T-helper 17 cell (primary cell): Measurements from ENCODE around the gene SENP1. TPM values are rescaled to one million over a fixed set of nuclear protein-coding genes. Genes with fewer than 3 reads are reported as not detected.

ENCODE experiments used
- ATAC-seq: fragments of 150-1000 bp; cut with Tn5 transposase; 2 replicates; pipeline ENCODE4 v1.10.0; 2021; ENCODE audit warnings: mild to moderate bottlenecking, moderate library complexity
- DNase-seq, 3 donors: peaks; one replicate each; pipeline versions ENCODE4 v3.0.0 to v3.0.0-alpha.2; 2020 to 2021
- H3K9me3 ChIP-seq: one replicate; pipeline ENCODE4 v1.7.0; 2013; ENCODE audit warnings: low read length, mild to moderate bottlenecking; ENCODE audit not compliant: control insufficient read depth, poor library complexity, severe bottlenecking
- H3K27ac Mint-ChIP-seq: one replicate; pipeline ENCODE4 v1.8.0; 2022; ENCODE audit warnings: mild to moderate bottlenecking, moderate library complexity, mixed read lengths
- H3K27me3 Mint-ChIP-seq: one replicate; pipeline ENCODE4 v1.8.0; 2022; ENCODE audit warnings: mixed read lengths
- H3K36me3 Mint-ChIP-seq: one replicate; pipeline ENCODE4 v1.8.0; 2022; ENCODE audit warnings: low read depth, mixed read lengths
- H3K4me1 Mint-ChIP-seq: one replicate; pipeline ENCODE4 v1.8.0; 2022; ENCODE audit warnings: mild to moderate bottlenecking, mixed read lengths
- H3K4me3 Mint-ChIP-seq: one replicate; pipeline ENCODE4 v1.8.0; 2022; ENCODE audit warnings: mild to moderate bottlenecking, moderate library complexity, mixed read lengths
- total RNA-seq, 4 donors: library from RNA in 2 of 4; stranded (reverse) in 2 of 4; gene quantifications; one replicate each; pipeline ENCODE4 v1.2.3 and lab custom pipeline; 2022 to 2026

The SENP1 gene
- total RNA-seq, 2 donors from 2014 or later, result 26.9 to 33.8 TPM

GRCh38 chr12:48010366-48010970 is 95.4 kb downstream of the SENP1 start:
- H3K9me3 ChIP-seq, result no peaks in the 10 kb centered on the region
- no peak overlapping the region for H3K4me3 Mint-ChIP-seq
- H3K27me3 Mint-ChIP-seq, result peaks cover 65% of the 10 kb centered on the region
- no peak overlapping the region for H3K27ac Mint-ChIP-seq
- peaks cover 2% of the 10 kb centered on the region for H3K4me1 Mint-ChIP-seq
- DNase-seq (no peak), ATAC-seq (no peak)
- no peaks in the 10 kb centered on the region for H3K36me3 Mint-ChIP-seq

GRCh38 chr12:48009471-48009870 is 96.4 kb downstream of the SENP1 start:
- H3K9me3 ChIP-seq, result no peaks in the 10 kb centered on the region
- Mint-ChIP-seq H3K27ac (no peak overlapping the region), H3K27me3 (peaks cover 67% of the 10 kb centered on the region), H3K4me3 (no peak overlapping the region), H3K4me1 (peaks cover 8% of the 10 kb centered on the region), H3K36me3 (no peaks in the 10 kb centered on the region)
- ATAC-seq, result no peak
- no peak for DNase-seq

DNA sequence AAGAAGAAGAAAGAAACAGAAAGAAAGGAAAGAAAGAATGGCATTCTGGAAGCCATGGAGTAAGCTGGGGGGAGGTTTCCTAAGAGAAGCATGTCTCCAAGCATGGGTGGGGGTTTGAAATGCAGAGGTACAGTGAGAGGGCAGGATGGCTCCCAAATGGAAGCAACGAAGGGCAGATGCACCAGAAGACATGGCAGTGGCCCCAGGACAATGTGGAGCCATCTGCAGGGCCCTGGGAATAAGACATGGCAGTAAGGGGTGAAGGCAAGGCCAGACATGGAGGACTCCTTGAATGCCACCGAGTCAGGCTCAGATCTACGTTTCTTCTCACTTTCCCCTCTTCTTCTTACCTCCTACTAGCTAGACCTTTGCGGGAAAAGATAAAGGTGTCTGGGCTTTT is 96.9 kb downstream of the SENP1 start:
- no peak overlapping the region for H3K4me3 Mint-ChIP-seq
- H3K27ac Mint-ChIP-seq, result no peak overlapping the region
- ATAC-seq (no peak), DNase-seq (no peak)
- H3K9me3 ChIP-seq, result no peaks in the 10 kb centered on the region
- H3K4me1 Mint-ChIP-seq, result peaks cover 11% of the 10 kb centered on the region
- peaks cover 68% of the 10 kb centered on the region for H3K27me3 Mint-ChIP-seq
- no peaks in the 10 kb centered on the region for H3K36me3 Mint-ChIP-seq

- no peak overlapping the region for H3K4me3 Mint-ChIP-seq
- ATAC-seq, result no peak
Measured at GRCh38 chr12:48008349-48008748, 97.5 kb downstream of the SENP1 start.

DNA sequence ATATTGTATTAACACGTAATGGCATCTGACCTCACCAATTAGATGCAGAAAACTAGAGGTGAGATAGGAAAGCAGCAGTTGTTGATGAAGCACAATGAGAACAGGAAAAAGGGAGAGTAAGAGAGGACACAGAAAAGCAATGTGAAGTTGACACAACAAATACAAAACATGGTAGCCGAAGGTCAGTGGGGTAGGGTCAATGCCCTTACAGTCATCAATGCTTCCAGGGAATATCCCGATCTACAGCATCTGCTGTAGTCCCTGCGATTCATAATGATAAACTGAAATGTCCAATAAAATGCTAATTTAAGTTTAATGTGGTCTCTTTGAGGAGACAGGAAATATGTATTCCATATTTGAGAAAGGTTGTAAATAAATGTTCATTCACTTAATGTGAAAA is 98.7 kb downstream of the SENP1 start:
- ATAC-seq, result no peak
- no peak for DNase-seq
- Mint-ChIP-seq H3K4me3 (no peak overlapping the region), H3K27me3 (peaks cover 77% of the 10 kb centered on the region), H3K4me1 (peaks cover 23% of the 10 kb centered on the region), H3K27ac (no peak overlapping the region), H3K36me3 (no peaks in the 10 kb centered on the region)
- no peaks in the 10 kb centered on the region for H3K9me3 ChIP-seq

More at GRCh38 chr12:48008349-48008748, 97.5 kb downstream of the SENP1 start:
- Mint-ChIP-seq H3K27ac (no peak overlapping the region), H3K4me1 (peaks cover 15% of the 10 kb centered on the region), H3K27me3 (peaks cover 74% of the 10 kb centered on the region), H3K36me3 (no peaks in the 10 kb centered on the region)
- H3K9me3 ChIP-seq, result no peaks in the 10 kb centered on the region
- DNase-seq, result no peak

- no peak overlapping the region for H3K27ac Mint-ChIP-seq
- no peaks in the 10 kb centered on the region for H3K9me3 ChIP-seq
- peak overlapping the region; percentile 43 for H3K4me3 Mint-ChIP-seq
- ATAC-seq, result no peak
- H3K27me3 Mint-ChIP-seq, result peaks cover 77% of the 10 kb centered on the region
- H3K4me1 Mint-ChIP-seq, result peaks cover 34% of the 10 kb centered on the region
- DNase-seq, result no peak
- H3K36me3 Mint-ChIP-seq, result no peaks in the 10 kb centered on the region
Measured at GRCh38 chr12:48005750-48006021, 100.2 kb downstream of the SENP1 start.

GRCh38 chr12:48005001-48005749 is 100.7 kb downstream of the SENP1 start:
- Mint-ChIP-seq H3K4me1 (peaks cover 34% of the 10 kb centered on the region), H3K36me3 (no peaks in the 10 kb centered on the region), H3K4me3 (peak overlapping the region; percentile 60), H3K27ac (no peak overlapping the region), H3K27me3 (peaks cover 81% of the 10 kb centered on the region)
- DNase-seq, result no peak
- no peaks in the 10 kb centered on the region for H3K9me3 ChIP-seq
- no peak for ATAC-seq

DNA sequence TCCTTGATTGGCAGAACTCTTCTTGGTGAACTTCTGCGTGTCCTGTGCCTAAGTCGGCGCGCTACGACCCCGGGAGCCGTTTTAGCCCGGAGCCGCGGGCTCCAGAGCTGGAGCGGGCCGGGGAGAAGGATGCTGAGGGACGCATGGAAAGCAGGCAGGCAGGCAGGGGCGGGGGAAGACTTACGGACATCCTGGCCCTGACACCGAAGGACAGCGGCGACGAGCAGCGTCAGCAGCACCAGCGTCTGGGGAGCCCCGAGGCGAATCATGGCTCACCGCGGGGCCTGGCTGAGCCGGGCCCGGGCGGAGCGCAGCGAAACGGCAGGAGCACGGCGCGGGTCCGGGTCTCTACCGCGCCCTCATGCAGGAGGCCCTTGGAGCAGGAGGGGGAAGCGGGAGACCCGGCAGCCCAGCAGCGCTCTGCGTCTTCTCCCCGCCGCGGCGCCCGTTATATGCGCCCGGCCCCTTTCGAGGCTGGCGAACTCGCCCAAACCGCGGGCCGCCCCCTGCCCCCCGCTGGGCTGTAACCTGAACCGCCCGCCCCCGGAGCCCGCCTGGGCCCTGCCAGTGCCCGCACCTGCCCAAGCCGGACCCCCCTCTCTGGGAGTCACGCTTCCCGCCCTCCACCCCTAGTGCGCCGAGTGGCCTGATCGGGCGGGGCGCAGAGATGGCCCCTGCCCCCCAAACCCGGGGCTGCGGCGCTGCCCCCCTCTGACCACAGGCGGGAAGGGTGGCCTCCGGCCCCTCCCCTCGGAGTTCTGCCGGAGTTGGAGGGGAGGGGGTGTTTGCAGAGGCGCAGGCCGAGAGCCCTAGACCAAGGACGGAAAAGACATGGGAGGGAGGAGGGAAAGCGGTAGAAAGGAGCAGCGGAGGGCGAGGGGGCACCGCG is 101.6 kb downstream of the SENP1 start, which contains the start of gene COL2A1:
TSS of gene COL2A1 (minus strand) at position 424 of the 889 bp plus-strand sequence. CDS start at position 269, 155 bp downstream.
- Mint-ChIP-seq H3K27me3 (peaks cover 81% of the 10 kb centered on the region), H3K4me1 (peaks cover 34% of the 10 kb centered on the region), H3K4me3 (peak within 1 kb of the TSS; percentile 86), H3K36me3 (peaks cover 2% of the 10 kb centered on the region), H3K27ac (no peak within 1 kb of the TSS)
- H3K9me3 ChIP-seq, result no peaks in the 10 kb centered on the region
- DNase-seq (no peak), ATAC-seq (peak; percentile 57)

- no peak for DNase-seq
- peaks cover 3% of the 10 kb centered on the region for H3K36me3 Mint-ChIP-seq
- peak; percentile 37 for ATAC-seq
- H3K27me3 Mint-ChIP-seq, result peaks cover 88% of the 10 kb centered on the region
- peaks cover 37% of the 10 kb centered on the region for H3K4me1 Mint-ChIP-seq
- peak overlapping the region; percentile 86 for H3K4me3 Mint-ChIP-seq
- no peaks in the 10 kb centered on the region for H3K9me3 ChIP-seq
- no peak overlapping the region for H3K27ac Mint-ChIP-seq
Measured at GRCh38 chr12:48003226-48004052, 102.4 kb downstream of the SENP1 start.

GRCh38 chr12:48002773-48003218 is 103.1 kb downstream of the SENP1 start:
- H3K27ac Mint-ChIP-seq, result no peak overlapping the region

GRCh38 chr12:48002414-48002730 is 103.5 kb downstream of the SENP1 start:
- ATAC-seq, result no peak
- H3K27me3 Mint-ChIP-seq, result peaks cover 91% of the 10 kb centered on the region
- peak overlapping the region; percentile 86 for H3K4me3 Mint-ChIP-seq

More at GRCh38 chr12:48002773-48003218, 103.1 kb downstream of the SENP1 start:
- H3K4me1 Mint-ChIP-seq, result peaks cover 38% of the 10 kb centered on the region
- peaks cover 91% of the 10 kb centered on the region for H3K27me3 Mint-ChIP-seq
- no peak for DNase-seq
- no peak for ATAC-seq
- H3K9me3 ChIP-seq, result no peaks in the 10 kb centered on the region
- peak overlapping the region; percentile 86 for H3K4me3 Mint-ChIP-seq
- peaks cover 3% of the 10 kb centered on the region for H3K36me3 Mint-ChIP-seq

GRCh38 chr12:48001505-48002413 is 104.1 kb downstream of the SENP1 start:
- Mint-ChIP-seq H3K27ac (no peak overlapping the region), H3K4me3 (peak overlapping the region; percentile 86), H3K4me1 (peaks cover 38% of the 10 kb centered on the region), H3K36me3 (peaks cover 3% of the 10 kb centered on the region), H3K27me3 (peaks cover 85% of the 10 kb centered on the region)
- no peak for DNase-seq
- H3K9me3 ChIP-seq, result no peaks in the 10 kb centered on the region
- ATAC-seq, result peak; percentile 44

More at GRCh38 chr12:48002414-48002730, 103.5 kb downstream of the SENP1 start:
- Mint-ChIP-seq H3K27ac (no peak overlapping the region), H3K36me3 (peaks cover 3% of the 10 kb centered on the region), H3K4me1 (peaks cover 38% of the 10 kb centered on the region)
- no peak for DNase-seq
- H3K9me3 ChIP-seq, result no peaks in the 10 kb centered on the region
